Activated T-cell treated with anti-CD3 and anti-CD28 coated beads, Interleukin-2, amount 50 U/mL, for 72 hours (primary cell): ENCODE results near the gene SLC39A8. TPM values are rescaled to one million over a fixed set of nuclear protein-coding genes. Genes with fewer than 3 reads are reported as not detected.
A peak's percentile ranks its signal among the peaks of the same experiment; 100 is the strongest.

Experiments used
- ATAC-seq, 2 donors: fragments of 150-1000 bp; cut with Tn5 transposase; replicated peaks in 1 of 2; 2 replicates each; pipeline ENCODE4 v1.10.0; 2021; ENCODE audit warnings: moderate library complexity in 2 of 2, mild to moderate bottlenecking in 1 of 2
- DNase-seq, 2 donors: peaks; one replicate each; pipeline ENCODE4 v3.0.0; 2021 to 2022; ENCODE audit warnings: mixed read lengths in 1 of 2
- H3K27ac Mint-ChIP-seq: one replicate; pipeline ENCODE4 v1.8.0; 2022; ENCODE audit warnings: mild to moderate bottlenecking, moderate library complexity, mixed read lengths
- H3K27me3 Mint-ChIP-seq: one replicate; pipeline ENCODE4 v1.8.0; 2022; ENCODE audit warnings: low read depth, mixed read lengths
- H3K36me3 Mint-ChIP-seq, 2 donors: one replicate each; pipeline ENCODE4 v1.8.0; 2022; ENCODE audit warnings: mixed read lengths in 2 of 2, mild to moderate bottlenecking in 1 of 2; ENCODE audit not compliant: insufficient read depth in 2 of 2
- H3K4me1 Mint-ChIP-seq: one replicate; pipeline ENCODE4 v1.8.0; 2022; ENCODE audit warnings: low read depth, mixed read lengths
- H3K4me3 Mint-ChIP-seq, 2 donors: one replicate each; pipeline ENCODE4 v1.8.0; 2022; ENCODE audit warnings: mild to moderate bottlenecking in 2 of 2, mixed read lengths in 2 of 2, moderate library complexity in 2 of 2
- H3K9me3 Mint-ChIP-seq, 2 donors: one replicate each; pipeline ENCODE4 v1.8.0; 2022; ENCODE audit warnings: mixed read lengths in 2 of 2
- total RNA-seq, 2 donors: library from RNA; stranded (reverse); gene quantifications; one replicate each; pipeline ENCODE4 v1.2.3, GENCODE V29; 2022

Gene SLC39A8
- total RNA-seq, 2 donors from 2014 or later: 56.4 to 58.7 TPM

DNA sequence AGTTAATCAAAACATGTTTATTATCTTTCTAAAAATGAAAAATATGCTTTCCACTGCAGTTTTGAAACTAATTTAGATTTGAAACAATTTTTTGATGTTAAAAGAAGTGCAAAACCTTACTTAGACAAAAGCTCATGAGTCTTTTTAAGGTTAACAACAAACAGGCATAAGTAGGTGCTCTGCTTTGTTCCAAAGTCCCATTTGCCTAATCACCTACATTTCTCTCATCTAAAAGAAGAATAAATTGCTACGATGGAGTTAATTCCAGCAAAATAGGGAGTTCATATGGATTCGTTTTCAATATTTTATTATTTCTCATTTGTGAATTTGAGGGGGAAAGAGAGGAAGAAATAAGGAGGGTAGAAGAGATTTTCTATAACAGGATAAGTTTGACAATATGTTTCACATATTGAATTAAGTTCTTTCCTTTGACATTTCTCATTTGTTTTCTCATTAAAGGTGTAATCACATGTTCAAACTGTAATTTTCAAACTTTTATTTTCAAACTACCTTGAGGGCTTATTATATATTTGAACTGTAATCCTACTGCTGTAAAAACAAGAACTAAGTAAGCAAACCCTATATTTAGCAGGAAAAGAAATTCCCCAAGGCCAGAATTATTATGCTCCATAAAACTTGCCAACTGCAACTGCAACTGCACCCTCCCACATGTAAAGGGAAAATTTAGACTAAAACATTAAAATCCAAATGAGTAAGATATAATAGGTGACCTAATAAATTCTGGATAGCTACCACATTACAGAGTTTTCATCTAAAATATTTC, 9.6 kb upstream of the SLC39A8 start:
- no peak overlapping the region for H3K27ac Mint-ChIP-seq
- no peaks in the 10 kb centered on the region for H3K9me3 Mint-ChIP-seq
- DNase-seq (no peak), ATAC-seq (no peak)
- H3K27me3 Mint-ChIP-seq: no peaks in the 10 kb centered on the region
- H3K4me3 Mint-ChIP-seq: no peak overlapping the region
- H3K36me3 Mint-ChIP-seq: no peaks in the 10 kb centered on the region
- H3K4me1 Mint-ChIP-seq: no peaks in the 10 kb centered on the region

DNA sequence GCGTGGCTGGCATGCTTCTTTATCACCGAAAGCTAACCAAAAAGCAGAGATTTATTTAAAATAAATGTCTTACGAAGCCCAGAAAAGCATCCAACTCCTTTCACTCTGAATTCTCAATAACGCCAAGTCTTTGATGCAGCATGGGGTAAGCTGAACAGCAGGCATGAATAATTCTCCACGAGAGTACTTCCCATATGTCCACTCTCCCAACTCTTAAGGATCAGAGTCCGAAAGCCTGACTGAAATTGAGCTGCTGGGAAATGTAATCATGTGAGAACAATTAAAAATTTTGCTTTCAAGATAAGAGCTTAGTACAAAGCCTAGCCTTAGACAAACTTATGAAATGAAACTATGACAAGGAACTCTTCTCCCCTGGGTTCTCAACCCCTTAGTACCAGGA, 7.5 kb upstream of the SLC39A8 start:
- Mint-ChIP-seq H3K4me1 (no peaks in the 10 kb centered on the region), H3K9me3 (no peaks in the 10 kb centered on the region), H3K27ac (no peak overlapping the region), H3K27me3 (no peaks in the 10 kb centered on the region), H3K4me3 (no peak overlapping the region), H3K36me3 (no peaks in the 10 kb centered on the region)
- no peak for DNase-seq
- ATAC-seq: no peak

DNA sequence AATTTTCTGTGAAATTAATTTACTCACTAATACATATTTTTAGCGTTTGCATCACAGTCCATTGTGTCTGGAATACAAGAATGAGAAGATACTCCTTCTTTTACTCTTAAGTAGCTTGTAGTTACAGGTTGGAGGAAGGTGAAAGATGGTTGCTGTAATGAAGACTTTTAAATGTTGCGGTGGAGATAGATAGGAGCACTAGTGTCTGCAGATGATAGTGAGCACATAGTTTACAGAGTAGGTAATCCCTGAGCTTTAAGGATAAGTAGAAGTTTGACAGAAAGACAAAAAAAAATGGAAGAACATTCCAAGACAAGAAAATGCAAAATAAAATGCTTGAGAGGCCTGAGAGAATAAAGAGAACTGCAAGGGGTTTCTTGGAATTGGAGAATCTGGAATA, 5.4 kb upstream of the SLC39A8 start:
- Mint-ChIP-seq H3K4me3 (no peak overlapping the region), H3K27me3 (peaks cover 6% of the 10 kb centered on the region), H3K9me3 (no peaks in the 10 kb centered on the region), H3K27ac (no peak overlapping the region), H3K36me3 (no peaks in the 10 kb centered on the region), H3K4me1 (peaks cover 11% of the 10 kb centered on the region)
- DNase-seq: no peak
- no peak for ATAC-seq

DNA sequence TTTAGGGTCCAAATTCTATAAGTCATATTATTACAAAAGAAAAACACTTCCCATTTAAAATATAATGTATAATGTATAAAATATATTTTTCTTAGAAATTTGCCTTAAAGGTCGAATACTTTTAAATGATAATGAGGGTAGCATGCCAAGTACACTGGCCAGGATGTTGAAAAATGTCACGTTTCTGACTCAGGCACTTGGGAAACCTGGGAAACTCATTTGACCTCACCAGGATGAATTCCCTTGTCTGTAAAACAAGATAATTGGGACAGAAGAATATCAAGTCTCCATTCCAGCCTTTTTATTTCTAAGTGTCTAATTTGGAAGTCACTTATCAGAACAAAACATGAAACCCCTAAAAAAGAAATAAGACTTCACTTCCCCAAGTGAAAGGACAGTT, 3.4 kb upstream of the SLC39A8 start:
- Mint-ChIP-seq H3K27me3 (peaks cover 6% of the 10 kb centered on the region), H3K9me3 (no peaks in the 10 kb centered on the region), H3K4me3 (no peak overlapping the region), H3K27ac (no peak overlapping the region), H3K4me1 (peaks cover 14% of the 10 kb centered on the region), H3K36me3 (peaks cover 0 to 2% of the 10 kb centered on the region in 2 donors)
- DNase-seq (no peak), ATAC-seq (no peak)

DNA sequence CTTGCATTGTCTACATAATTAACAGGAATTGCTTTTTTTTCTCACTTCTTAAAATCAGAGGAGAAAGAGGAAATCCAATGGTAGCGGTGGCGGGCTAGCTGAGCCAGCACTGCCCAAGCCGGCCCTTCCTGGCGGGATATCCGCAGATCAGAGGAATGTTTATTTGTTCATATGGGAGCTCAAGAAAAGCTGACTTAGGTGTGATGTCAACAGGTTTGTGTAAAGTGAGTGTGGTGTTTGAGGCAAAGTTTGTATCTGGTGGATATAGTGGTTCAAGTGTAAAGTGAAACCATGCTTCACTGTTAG, 466 bp upstream of the SLC39A8 start:
- ATAC-seq: no peak
- Mint-ChIP-seq H3K4me1 (peaks cover 41% of the 10 kb centered on the region), H3K27ac (peak overlapping the region; percentile 48), H3K4me3 (peak overlapping the region; percentile 85 to 88), H3K36me3 (peaks cover 0 to 2% of the 10 kb centered on the region in 2 donors), H3K27me3 (peaks cover 6% of the 10 kb centered on the region), H3K9me3 (no peaks in the 10 kb centered on the region)
- no peak for DNase-seq

DNA sequence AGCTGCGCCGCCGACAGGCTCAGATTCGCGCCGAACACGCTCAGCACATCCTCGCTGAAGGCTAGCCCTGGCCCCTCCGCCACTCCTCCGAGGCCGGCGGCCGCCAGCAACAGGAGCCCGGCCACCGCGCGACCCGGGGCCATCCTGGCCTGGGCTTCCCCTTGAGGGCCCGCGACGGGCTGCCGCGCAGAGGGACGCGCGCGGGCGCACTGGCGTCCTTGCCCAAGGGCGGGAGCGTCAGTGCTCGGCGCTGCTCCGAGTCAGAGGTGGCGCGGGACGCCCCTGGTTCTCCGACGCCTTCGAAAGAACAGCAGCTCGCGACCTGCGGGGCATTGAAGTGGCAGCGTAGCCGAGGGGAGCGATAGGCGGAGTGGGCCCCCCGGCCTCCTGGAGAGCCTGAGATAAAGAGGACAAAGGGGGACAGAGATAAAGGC, 745 bp downstream of the SLC39A8 start:
- ATAC-seq (peak; percentile 75 to 76), DNase-seq (peak; percentile 83 to 84)
- peak overlapping the region; percentile 85 to 88 for H3K4me3 Mint-ChIP-seq
- peaks cover 53% of the 10 kb centered on the region for H3K4me1 Mint-ChIP-seq
- no peaks in the 10 kb centered on the region for H3K9me3 Mint-ChIP-seq
- H3K36me3 Mint-ChIP-seq: peaks cover 2 to 5% of the 10 kb centered on the region in 2 donors
- H3K27me3 Mint-ChIP-seq: peaks cover 6% of the 10 kb centered on the region
- H3K27ac Mint-ChIP-seq: peak overlapping the region; percentile 89

DNA sequence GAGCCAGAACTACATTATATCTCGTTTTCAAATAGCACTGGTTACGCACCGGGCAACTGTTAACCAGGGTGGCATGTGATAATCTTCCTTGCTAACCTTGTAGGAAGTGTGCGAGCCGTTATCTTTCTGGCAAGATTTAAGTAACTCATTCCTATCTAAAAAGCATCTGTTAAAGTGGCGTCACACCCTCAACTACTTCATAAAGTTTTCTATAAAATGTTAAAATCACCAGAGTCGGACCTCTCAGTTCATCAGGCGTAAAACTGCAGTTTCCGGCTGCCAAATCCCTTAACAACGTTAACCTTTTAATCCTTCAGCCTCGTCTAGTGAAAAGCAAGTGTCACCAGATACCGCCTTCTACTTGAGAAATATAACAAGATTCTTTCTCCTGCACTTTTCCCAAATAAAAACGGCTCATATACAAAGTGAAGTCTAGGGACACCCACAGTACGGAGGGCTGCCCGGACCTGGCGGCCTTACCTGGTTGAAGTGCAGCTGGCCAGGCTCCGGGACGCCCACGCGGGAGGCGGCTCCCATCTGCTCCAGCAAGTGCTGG, 1.2 kb downstream of the SLC39A8 start:
- H3K9me3 Mint-ChIP-seq: no peaks in the 10 kb centered on the region
- peak overlapping the region; percentile 85 to 88 for H3K4me3 Mint-ChIP-seq
- DNase-seq (peak in 1 of 2 donors; percentile 79), ATAC-seq (peak in 1 of 2 donors; percentile 43)
- H3K36me3 Mint-ChIP-seq: peaks cover 2 to 5% of the 10 kb centered on the region in 2 donors
- peaks cover 58% of the 10 kb centered on the region for H3K4me1 Mint-ChIP-seq
- peaks cover 6% of the 10 kb centered on the region for H3K27me3 Mint-ChIP-seq
- H3K27ac Mint-ChIP-seq: peak overlapping the region; percentile 98

DNA sequence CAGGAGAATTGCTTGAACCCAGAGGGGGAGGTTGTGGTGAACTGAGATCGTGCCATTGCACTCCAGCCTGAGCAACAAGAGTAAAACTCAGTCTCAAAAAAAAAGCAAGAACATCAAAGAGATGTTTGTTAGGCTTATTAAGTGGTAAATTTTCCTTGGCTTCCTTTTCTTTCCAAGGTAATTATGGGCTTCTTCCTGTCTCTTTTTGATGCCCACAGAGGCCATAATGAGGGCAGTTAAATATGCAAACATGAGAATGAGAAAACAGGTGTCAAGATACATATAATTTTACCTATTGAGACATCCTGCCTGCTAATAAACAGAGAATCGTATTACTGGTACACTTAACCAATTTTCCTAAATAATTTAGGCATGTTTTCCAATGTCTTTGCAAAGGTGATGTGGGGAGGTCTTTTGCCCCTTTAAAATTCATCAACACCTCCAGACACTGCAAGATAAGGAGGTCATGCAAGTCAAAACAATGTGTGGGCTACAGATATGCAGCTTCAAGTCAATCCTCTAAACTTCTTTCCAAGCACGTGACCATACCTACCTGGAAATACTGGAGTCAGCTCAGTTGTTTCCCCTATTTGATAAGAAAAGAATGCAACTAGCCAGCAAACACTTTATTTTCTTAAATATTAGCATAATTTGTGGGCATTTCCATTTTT, 2.7 kb downstream of the SLC39A8 start:
- ATAC-seq (no peak), DNase-seq (no peak)
- Mint-ChIP-seq H3K27me3 (peaks cover 6% of the 10 kb centered on the region), H3K27ac (peak overlapping the region; percentile 83), H3K4me3 (peak overlapping the region; percentile 88 to 89), H3K9me3 (no peaks in the 10 kb centered on the region), H3K36me3 (peaks cover 2 to 5% of the 10 kb centered on the region in 2 donors), H3K4me1 (peaks cover 68% of the 10 kb centered on the region)

DNA sequence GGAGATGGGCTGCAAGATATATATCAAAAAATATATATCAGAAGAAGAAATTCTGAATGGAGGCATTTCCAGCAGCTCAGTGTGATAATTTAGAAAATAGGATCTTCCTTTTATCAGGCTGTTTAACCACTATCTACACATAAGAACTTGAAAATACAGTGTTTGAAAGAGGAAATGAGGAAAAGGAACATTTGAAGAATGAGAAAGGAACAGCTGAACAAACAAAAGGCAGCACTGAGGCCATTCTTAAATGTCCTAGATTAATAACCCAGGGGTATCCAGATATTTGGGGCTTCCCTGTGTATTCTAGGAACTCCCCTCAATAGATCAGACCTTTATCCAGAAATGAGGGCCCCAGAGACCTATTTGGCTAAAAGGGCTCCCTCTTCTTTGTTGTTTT, 4.1 kb downstream of the SLC39A8 start:
- H3K27ac Mint-ChIP-seq: no peak overlapping the region
- H3K4me1 Mint-ChIP-seq: peaks cover 62% of the 10 kb centered on the region
- H3K36me3 Mint-ChIP-seq: peaks cover 2 to 5% of the 10 kb centered on the region in 2 donors
- no peak for DNase-seq
- H3K9me3 Mint-ChIP-seq: no peaks in the 10 kb centered on the region
- peak overlapping the region; percentile 2 to 89 for H3K4me3 Mint-ChIP-seq
- H3K27me3 Mint-ChIP-seq: peaks cover under 1% of the 10 kb centered on the region
- ATAC-seq: no peak

DNA sequence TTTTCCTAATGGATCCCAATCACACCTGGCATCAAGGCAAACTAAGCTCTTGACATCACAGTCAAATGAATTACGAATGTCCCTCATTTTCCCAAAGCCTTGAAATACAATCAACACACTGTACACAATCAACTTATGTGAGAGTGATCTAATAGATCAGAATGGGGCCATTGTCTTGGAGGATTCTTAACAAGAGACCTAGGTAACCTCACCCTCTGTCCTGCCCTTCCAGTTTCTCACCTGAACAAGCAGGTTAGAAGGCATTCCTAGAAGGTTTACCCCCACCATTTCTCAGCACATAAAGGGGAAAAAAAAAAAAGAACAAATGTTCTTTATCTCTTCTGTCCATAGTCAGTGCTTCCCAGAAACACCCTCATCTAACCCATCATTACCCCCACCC, 6.3 kb downstream of the SLC39A8 start:
- no peaks in the 10 kb centered on the region for H3K27me3 Mint-ChIP-seq
- H3K9me3 Mint-ChIP-seq: no peaks in the 10 kb centered on the region
- DNase-seq: no peak
- peaks cover 0 to 5% of the 10 kb centered on the region in 2 donors for H3K36me3 Mint-ChIP-seq
- H3K4me3 Mint-ChIP-seq: peak overlapping the region in 1 of 2 donors; percentile 29
- peaks cover 73% of the 10 kb centered on the region for H3K4me1 Mint-ChIP-seq
- no peak overlapping the region for H3K27ac Mint-ChIP-seq
- ATAC-seq: no peak

DNA sequence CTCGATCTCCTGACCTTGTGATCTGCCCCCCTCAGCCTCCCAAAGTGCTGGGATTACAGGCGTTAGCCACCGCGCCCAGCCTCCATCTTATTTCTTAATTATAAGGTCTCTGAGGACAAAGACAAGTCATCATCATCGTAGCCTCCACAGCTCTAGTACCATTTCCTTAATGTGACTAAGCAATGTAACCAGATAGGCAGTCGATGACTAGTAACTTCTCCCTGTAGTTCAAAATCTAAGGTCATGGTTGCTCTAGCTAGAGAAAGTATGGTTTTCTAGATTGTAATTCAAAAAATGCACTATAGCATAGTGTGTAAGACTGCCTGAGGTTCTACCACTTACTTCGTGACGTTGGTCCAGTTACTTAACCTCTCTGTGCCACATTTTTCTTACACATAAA, 6.9 kb downstream of the SLC39A8 start:
- H3K27ac Mint-ChIP-seq: no peak overlapping the region
- no peaks in the 10 kb centered on the region for H3K27me3 Mint-ChIP-seq
- H3K9me3 Mint-ChIP-seq: no peaks in the 10 kb centered on the region
- H3K36me3 Mint-ChIP-seq: peaks cover 0 to 5% of the 10 kb centered on the region in 2 donors
- ATAC-seq (peak in 1 of 2 donors; percentile 52), DNase-seq (no peak)
- H3K4me1 Mint-ChIP-seq: peaks cover 77% of the 10 kb centered on the region
- no peak overlapping the region for H3K4me3 Mint-ChIP-seq

DNA sequence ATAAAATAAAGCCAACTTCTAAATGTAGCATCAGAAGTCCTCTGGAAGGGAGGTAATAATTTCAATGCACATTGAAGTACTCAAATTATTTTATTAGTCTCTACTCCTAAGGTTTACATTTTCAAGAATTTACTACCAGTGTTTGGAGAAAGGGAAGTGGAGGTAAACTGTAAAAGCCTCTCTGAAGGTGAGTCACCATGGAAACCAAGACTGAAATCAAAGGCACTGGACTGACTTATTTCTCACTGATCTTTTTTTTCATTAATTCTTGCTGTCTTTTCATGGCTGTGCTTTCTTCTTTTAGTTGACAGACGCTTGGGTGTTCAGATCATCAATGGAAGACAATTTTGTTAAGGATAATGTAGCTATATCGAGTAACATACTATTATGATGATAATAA, 9.7 kb downstream of the SLC39A8 start:
- no peaks in the 10 kb centered on the region for H3K9me3 Mint-ChIP-seq
- peaks cover 2 to 6% of the 10 kb centered on the region in 2 donors for H3K36me3 Mint-ChIP-seq
- H3K27ac Mint-ChIP-seq: no peak overlapping the region
- H3K4me3 Mint-ChIP-seq: no peak overlapping the region
- no peak for ATAC-seq
- peaks cover 56% of the 10 kb centered on the region for H3K4me1 Mint-ChIP-seq
- no peaks in the 10 kb centered on the region for H3K27me3 Mint-ChIP-seq
- no peak for DNase-seq

DNA sequence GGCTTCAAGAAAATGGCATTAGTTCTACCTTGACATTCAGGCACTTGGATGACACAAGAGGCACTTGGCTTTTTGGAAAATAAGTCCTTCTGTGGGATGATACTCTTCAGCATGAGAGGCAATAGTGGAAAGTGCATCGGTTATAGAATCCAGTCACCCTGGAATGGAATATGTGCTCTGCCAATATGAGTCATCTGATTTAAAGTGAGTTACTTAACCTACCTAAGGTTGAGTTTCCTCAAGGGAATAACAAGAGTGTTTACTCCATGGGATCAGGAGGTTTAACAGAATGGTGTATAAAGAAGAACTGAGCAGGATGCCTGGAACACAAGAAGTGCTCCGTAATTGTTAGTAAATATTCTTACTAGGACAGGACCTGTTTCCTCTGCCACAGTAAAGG, 10.7 kb downstream of the SLC39A8 start:
- peaks cover 54% of the 10 kb centered on the region for H3K4me1 Mint-ChIP-seq
- H3K27me3 Mint-ChIP-seq: no peaks in the 10 kb centered on the region
- ATAC-seq (no peak), DNase-seq (no peak)
- no peaks in the 10 kb centered on the region for H3K9me3 Mint-ChIP-seq
- H3K4me3 Mint-ChIP-seq: no peak overlapping the region
- H3K27ac Mint-ChIP-seq: no peak overlapping the region
- peaks cover 2% of the 10 kb centered on the region in 2 donors for H3K36me3 Mint-ChIP-seq
